ENCODE measurements around the gene MED26.

Gene MED26

DNA sequence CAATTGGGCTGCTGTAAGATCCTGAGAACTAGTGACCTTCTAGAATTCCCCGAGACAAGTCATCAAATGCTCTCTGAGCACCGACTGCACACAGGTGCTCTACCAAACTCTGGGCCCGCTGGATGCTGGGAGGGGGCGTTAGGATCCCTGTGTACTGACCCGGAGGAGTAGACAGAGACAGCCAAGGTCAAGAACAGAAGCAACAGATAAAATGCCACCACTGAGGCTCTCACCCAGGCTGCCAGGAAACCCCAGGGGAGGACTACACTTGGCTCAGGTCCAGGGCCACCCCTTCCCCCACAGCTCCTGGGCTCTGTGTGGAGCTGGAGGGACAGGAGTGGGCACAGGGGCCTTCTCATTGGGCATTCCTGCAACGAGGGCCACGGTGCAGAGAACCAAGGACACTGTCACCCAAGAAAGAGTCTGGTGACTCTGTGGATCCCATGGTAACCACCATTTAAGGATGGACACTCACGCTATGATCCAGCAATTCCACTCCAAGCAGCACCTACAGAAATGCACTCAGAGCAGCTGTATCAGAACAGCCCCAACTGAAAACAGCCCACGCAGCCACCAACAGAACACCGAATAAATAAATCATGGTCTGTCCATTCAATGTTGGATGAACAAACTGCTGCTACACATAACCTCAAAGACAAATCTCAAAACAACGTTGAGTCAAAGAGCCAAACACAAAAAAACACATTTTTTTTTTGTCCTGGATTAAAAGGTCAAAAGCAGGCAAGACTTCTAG is 39.0 kb downstream of the MED26 start:
- no peak for DNase-seq (ENCODE audit: low spot score)

GRCh38 chr19:16587833-16588823 is 39.9 kb downstream of the MED26 start:
- DNase-seq (ENCODE audit: low spot score): peak; percentile 25

- no peak for DNase-seq (ENCODE audit: low spot score)
Observed at GRCh38 chr19:16586991-16587832, 40.8 kb downstream of the MED26 start.

GRCh38 chr19:16586477-16586871 is 41.5 kb downstream of the MED26 start:
- DNase-seq (ENCODE audit: low spot score): no peak

DNA sequence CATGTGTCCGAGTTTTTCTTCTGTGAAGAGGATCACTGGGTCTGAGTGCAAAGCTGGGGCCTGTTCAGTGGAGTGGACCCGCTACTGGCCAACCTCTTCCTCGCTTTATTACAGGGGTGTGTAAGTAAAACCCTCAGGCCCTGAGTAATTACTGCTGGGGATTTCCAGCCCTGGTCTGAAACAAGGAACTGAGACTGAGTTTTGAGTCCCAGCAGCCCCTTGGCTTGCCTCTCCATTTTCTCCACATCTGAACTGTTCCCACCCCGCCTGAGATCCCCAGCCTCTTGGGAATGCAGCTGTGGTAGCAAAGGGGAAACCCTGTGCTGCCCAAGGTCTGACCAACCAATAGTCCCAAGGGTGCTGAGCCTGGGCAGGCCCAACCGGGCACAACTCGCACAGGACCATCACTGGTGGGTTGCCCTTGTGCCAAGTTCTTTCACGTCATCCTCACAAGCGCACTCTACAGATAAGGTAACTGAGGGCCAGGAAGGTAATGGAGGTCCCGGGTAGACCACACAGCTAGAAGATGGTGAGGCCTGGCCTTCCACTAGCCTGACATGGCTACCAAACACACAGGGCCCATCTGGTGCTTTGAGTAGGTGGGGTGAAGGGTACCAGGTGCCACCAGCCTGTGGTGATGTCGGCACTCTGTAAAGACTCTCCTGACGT is 42.1 kb downstream of the MED26 start:
- DNase-seq (ENCODE audit: low spot score): no peak

DNA sequence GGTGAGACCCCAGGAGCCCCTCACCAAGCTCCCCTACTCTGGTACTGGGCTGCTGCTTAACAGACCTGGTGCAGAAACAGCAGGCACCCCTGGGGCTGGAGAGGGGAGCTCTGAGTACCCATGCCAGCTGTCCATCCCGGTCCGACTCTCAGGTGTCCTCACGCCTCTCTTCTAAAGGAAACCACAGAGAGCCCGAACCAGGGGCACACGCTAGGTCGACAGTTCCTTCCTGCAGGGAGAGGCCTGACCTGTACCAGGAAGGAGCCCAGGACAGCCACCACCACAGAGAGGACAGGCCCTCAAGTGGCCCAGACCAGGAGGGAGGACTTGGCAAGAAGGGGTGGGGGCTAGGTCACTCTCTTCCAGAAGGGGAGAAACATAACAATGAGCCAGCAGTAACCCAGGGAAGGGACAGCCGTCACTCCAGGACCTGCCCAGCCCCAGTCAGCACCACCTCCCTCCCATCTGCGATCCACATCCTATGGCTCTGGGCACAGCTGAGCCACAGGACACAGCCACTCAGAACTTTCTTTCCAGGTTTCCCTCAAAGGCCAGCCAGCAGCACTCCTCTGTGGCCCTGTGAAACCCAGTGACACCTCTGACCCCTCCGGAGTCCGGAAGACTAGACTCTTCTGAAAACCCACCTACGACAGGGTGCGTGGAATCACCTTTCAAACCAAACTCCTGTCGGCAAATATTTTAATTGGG is 42.8 kb downstream of the MED26 start:
- DNase-seq (ENCODE audit: low spot score): no peak

GRCh38 chr19:16584248-16585093 is 43.5 kb downstream of the MED26 start:
- DNase-seq (ENCODE audit: low spot score): no peak

DNA sequence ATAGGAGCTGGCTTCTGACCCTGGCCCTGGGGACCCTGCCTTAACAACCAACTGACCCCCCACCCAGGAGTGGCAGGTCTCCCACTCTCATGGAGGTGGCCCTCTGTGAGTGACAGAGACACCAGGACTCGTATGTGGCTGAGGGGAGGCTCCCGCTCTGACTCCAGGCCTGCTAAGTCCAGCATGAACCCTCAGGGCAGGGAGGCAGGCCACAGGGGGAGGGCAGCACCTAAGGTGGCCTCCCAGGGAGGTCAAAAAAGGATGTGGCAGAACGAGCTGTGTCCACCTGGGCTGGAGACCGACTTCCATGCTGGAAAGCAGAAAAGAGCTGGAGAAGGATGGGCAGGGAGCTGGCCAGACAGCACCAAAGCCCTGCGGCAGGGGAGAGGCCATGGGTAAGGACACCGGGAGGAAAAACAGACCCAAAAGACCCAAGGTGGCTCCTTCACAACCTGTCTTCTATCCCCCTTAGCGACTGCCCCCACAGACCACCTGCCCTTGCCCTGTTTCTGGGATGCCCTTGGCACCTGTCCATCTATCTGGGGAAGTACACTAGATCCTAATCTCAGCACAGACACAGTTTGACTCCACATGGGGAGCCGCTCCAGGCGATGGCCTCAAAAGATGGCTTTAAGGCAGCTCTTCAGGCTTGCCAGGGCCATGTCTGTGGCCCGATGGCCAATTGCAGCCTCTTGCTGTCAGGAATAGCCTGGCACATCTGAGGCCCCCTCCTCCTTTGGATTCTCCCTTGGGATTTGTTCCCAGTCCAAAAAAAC is 45.3 kb downstream of the MED26 start:
- DNase-seq (ENCODE audit: low spot score): no peak

DNA sequence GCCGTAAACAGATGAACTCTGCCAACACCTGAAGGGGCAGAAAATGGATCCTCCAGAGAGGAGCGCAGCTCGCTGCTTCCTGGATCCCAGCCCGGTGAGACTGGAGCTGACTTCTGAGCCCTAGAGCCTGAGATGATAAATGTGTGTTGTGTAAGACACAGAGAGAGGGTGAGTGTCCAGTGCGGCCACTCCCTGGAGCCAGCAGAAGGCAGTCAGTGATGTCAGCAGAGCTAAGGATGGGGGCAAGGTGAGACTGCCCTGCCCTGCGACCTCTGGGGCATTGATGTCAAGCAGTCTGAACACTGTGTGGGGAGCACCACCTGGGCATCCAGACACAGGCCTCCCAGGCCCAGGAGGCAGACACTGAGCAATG is 46.0 kb downstream of the MED26 start:
- no peak for DNase-seq (ENCODE audit: low spot score)

DNA sequence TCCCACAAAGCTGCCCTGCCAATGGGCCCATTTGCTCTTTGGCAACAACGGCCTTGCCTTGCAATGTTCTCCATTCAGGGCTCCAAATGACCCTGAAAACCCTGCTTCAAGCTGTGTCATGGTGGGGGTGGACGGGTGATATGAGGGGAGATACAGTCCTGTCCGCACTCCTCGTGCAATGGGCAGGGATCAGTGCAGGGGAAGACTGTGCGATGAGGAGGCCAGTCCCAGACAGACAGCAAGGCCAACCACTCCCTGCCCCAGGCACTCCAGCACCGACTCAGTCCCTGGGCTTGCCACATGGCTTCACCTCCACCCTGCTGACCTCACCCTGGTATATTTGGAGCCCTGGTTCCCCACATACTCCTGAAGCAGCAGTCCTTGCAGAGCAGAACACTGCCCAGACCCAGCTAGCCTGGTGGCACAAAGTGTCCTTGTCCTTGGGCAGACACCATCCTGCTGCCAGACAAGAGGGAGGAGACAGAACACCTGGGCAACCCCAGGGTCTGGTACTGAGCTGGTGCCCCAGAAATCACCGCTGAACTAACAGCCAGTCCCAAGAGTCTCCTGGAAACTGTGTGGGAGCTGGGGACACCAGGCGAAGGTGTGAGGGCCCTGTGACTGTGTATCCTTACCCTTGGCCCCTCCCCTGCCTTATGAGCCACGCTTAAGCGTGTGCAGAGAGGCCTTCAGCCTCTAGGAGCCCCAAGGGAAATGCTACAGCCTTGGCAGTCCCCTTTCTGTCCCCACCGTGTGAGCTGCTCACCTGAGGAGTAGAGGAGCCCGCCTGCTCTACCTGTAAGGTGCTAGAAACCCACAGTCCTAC is 46.6 kb downstream of the MED26 start:
- no peak for DNase-seq (ENCODE audit: low spot score)

DNA sequence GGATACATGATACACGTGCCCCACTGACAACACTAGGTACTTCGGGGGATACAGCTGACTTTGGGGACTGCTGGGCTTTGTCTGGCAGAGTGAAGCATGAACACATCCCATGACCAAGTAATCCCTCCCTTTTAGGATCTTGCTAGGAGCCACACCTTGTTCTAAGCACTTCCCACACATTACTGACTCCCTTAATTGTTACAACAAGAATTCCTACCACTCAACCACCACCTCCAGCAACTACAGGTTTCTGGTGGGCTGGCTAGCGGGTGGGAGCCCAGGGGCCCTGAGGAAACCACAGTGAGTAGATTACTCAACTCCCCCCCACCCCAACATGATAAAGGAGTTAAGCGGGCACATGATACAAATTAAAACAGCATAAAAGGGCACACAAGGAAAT is 48.6 kb downstream of the MED26 start:
- DNase-seq (ENCODE audit: low spot score): no peak

- no peak for DNase-seq (ENCODE audit: low spot score)
Observed at GRCh38 chr19:16577531-16577985, 50.4 kb downstream of the MED26 start.

DNA sequence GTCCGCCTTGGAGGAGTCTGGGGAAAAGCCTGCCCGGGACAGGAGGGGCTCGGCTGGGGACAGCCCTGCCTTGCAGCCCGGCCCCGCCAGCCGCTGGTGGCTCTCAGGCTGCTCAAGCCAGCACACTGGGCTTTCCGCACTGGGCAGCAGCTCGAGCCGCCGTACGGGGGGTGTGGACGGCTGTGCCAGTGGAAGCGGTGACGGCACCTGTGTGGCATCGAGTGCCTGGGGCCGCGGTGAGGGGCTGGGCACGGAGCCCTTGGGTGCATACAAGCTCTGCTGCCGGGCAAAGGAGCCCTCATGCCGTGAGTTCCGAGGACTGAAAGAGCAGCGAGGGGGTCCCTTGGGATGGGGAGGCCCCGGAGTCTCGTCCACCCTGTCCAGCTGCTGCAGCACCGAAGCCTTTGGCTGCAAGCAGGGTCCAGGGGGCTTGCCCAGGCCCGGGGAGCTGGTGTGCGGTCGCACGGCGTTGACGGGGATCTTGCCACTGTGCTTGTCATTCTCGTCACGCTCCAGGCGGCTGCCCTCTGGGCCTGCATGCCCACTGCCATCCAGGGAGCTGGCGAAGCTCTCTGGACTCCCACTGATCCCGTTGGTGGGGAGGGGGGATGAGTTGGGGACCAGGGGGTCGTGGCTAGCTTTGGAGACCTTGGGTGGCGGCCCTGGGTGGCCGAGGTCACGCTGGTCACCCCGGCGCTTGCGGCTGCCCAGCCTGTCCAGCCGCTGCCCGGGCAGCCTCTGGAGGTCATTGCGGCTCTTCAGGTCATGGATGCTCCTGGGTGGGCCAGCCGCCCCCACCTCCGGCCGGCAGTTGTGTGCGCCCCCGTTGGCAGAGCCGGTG is 51.1 kb downstream of the MED26 start:
- DNase-seq (ENCODE audit: low spot score): no peak

- no peak for DNase-seq (ENCODE audit: low spot score)
Observed at GRCh38 chr19:16575861-16576689, 51.9 kb downstream of the MED26 start.

DNA sequence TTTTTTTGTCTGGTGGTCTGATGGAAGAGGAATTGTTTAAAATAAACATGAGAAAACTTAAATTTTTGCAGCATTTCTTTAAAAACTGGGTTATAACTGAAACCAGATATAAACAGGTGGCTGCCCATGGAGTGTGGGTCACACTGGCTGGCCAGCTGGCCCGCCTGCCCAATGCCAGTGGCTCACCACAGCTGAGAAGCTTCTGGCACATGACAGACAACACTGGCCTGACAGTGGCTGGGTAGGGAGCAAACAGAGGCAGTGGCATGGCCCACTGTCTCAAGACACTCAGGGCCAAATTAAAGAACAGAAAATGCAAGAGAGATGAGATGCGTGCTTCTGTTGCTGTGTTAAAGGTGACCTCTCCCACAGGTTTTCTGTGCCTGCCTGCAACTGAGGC is 52.7 kb downstream of the MED26 start:
- DNase-seq (ENCODE audit: low spot score): no peak

- no peak for DNase-seq (ENCODE audit: low spot score)
Observed at GRCh38 chr19:16573925-16574324, 54.1 kb downstream of the MED26 start.

All from hematopoietic multipotent progenitor cell treated with erythropoietin and hydrocortisone succinate and interleukin-3 and kit ligand, for 17 days (in vitro differentiated cells).